ENCODE measurements around the gene PPP5C. TPM values are rescaled to one million over a fixed set of nuclear protein-coding genes. Genes with fewer than 3 reads are reported as not detected.

PPP5C gene
- total and polyA plus RNA-seq, 2 of the 8 experiments (the other 6 are each of a cell fraction or from before 2014, with no cell fraction given) = 112 to 156 TPM

DNA sequence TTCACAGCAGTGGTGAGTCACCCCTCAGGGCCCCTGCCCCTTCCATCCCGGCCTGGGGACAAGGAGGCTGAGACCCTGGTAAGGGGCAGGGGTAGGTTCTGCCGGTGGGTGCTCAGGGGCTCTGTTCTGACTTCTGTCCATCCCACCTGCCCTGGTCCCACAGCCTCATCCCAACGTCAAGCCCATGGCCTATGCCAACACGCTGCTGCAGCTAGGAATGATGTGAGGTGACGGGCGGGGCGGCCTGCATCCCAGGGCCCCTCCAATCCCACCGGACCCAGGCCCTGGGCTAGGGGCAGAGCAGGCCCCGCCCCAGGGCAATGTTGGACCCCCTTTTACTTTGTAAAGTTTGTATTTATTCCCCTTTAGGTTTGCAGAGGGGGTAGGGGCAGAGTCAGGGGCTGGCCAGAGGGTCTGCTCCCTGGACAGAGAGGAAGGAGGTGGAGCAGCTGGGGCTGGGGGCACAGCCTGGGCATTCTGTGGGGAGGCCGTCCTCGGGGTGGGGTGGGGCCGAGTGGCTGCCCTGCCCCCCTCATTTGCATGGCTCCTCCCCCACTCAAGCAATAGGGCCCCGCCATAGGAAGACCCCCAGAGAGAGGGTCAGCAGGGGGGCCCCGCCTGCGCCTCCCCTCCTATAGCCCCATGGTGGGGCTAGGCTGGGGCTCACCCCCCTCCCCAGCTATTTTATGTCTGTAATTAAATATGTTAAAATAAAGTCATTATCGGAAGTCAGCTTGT is 43.4 kb downstream of the PPP5C start (continued):
- no peak for TF ChIP-seq CHD2 (IDR thresholded peaks at IDR 0.05; ENCODE audit: low read length)
- no peak for TF ChIP-seq CBX5 (IDR thresholded peaks at IDR 0.05; ENCODE audit: low read depth, low read length)
- no peak for TF ChIP-seq TBP (IDR thresholded peaks at IDR 0.05; ENCODE audit: low read depth, low read length)

Measured in H1 (cell line).